ENCODE data around the gene CPEB2.

The CPEB2 gene

GRCh38 chr4:15110120-15110571, 107.9 kb downstream of the CPEB2 start:
- H3K9me3 ChIP-seq (ENCODE audit: insufficient read depth, low read length), result no peaks in the 10 kb centered on the region
- no peaks in the 10 kb centered on the region for H4K20me1 ChIP-seq (ENCODE audit: low read depth, low read length)
- no peak overlapping the region for H3K4me2 ChIP-seq (ENCODE audit: low read depth, low read length, poor library complexity, severe bottlenecking)
- H2AFZ ChIP-seq (ENCODE audit: low read depth, low read length, severe bottlenecking), result no peak overlapping the region
- H3K79me2 ChIP-seq (ENCODE audit: insufficient read depth, low read length), result no peaks in the 10 kb centered on the region
- no peak for TF ChIP-seq CTCF (IDR thresholded peaks at IDR 0.05; ENCODE audit: insufficient read depth, low read length, poor library complexity, severe bottlenecking)
- no peak for TF ChIP-seq EZH2phosphoT487 (conservative IDR thresholded peaks at IDR 0.05; ENCODE audit: low read length)
- no peaks in the 10 kb centered on the region for H3K9me2 ChIP-seq (replicated peaks; ENCODE audit: insufficient read depth, low read length)
- no peak overlapping the region for H3K27ac ChIP-seq (ENCODE audit: low read depth, low read length)
- H3F3A ChIP-seq (ENCODE audit: insufficient read depth), result no peaks in the 10 kb centered on the region
- H3K4me3 ChIP-seq (ENCODE audit: insufficient read depth, low read length, poor library complexity, severe bottlenecking), result no peak overlapping the region
- no peaks in the 10 kb centered on the region for H3K27me3 ChIP-seq (ENCODE audit: low read length)
- H3K36me3 ChIP-seq (ENCODE audit: low read length), result no peaks in the 10 kb centered on the region
- no peak overlapping the region for H3K9ac ChIP-seq (ENCODE audit: low read length)

- H3F3A ChIP-seq (ENCODE audit: insufficient read depth), result no peaks in the 10 kb centered on the region
- no peaks in the 10 kb centered on the region for H3K79me2 ChIP-seq (ENCODE audit: insufficient read depth, low read length)
- H3K9ac ChIP-seq (ENCODE audit: low read length), result no peak overlapping the region
- H3K9me3 ChIP-seq (ENCODE audit: insufficient read depth, low read length), result no peaks in the 10 kb centered on the region
- no peak overlapping the region for H3K27ac ChIP-seq (ENCODE audit: low read depth, low read length)
- H3K4me2 ChIP-seq (ENCODE audit: low read depth, low read length, poor library complexity, severe bottlenecking), result no peak overlapping the region
- no peak overlapping the region for H2AFZ ChIP-seq (ENCODE audit: low read depth, low read length, severe bottlenecking)
- no peaks in the 10 kb centered on the region for H3K9me2 ChIP-seq (replicated peaks; ENCODE audit: insufficient read depth, low read length)
- TF ChIP-seq CTCF (IDR thresholded peaks at IDR 0.05; ENCODE audit: insufficient read depth, low read length, poor library complexity, severe bottlenecking) (no peak), EZH2phosphoT487 (conservative IDR thresholded peaks at IDR 0.05; ENCODE audit: low read length) (no peak)
- H3K27me3 ChIP-seq (ENCODE audit: low read length), result no peaks in the 10 kb centered on the region
- no peaks in the 10 kb centered on the region for H4K20me1 ChIP-seq (ENCODE audit: low read depth, low read length)
- H3K36me3 ChIP-seq (ENCODE audit: low read length), result no peaks in the 10 kb centered on the region
- no peak overlapping the region for H3K4me3 ChIP-seq (ENCODE audit: insufficient read depth, low read length, poor library complexity, severe bottlenecking)
Observed at GRCh38 chr4:15116509-15117079, 114.3 kb downstream of the CPEB2 start.

- Histone ChIP-seq H3K9me3 (ENCODE audit: insufficient read depth, low read length) (no peaks in the 10 kb centered on the region), H3K79me2 (ENCODE audit: insufficient read depth, low read length) (no peaks in the 10 kb centered on the region), H3K27ac (ENCODE audit: low read depth, low read length) (no peak overlapping the region), H3K9me2 (replicated peaks; ENCODE audit: insufficient read depth, low read length) (no peaks in the 10 kb centered on the region), H3K4me3 (ENCODE audit: insufficient read depth, low read length, poor library complexity, severe bottlenecking) (no peak overlapping the region), H3K36me3 (ENCODE audit: low read length) (no peaks in the 10 kb centered on the region), H3K4me2 (ENCODE audit: low read depth, low read length, poor library complexity, severe bottlenecking) (no peak overlapping the region), H3K27me3 (ENCODE audit: low read length) (no peaks in the 10 kb centered on the region), H3F3A (ENCODE audit: insufficient read depth) (no peaks in the 10 kb centered on the region), H3K9ac (ENCODE audit: low read length) (no peak overlapping the region), H4K20me1 (ENCODE audit: low read depth, low read length) (no peaks in the 10 kb centered on the region), H2AFZ (ENCODE audit: low read depth, low read length, severe bottlenecking) (no peak overlapping the region)
- TF ChIP-seq CTCF (IDR thresholded peaks at IDR 0.05; ENCODE audit: insufficient read depth, low read length, poor library complexity, severe bottlenecking), result no peak
- no peak for TF ChIP-seq EZH2phosphoT487 (conservative IDR thresholded peaks at IDR 0.05; ENCODE audit: low read length)
Observed at GRCh38 chr4:15117270-15117946, 115.1 kb downstream of the CPEB2 start.

Data from SU-DHL-6 (cell line).